Tibial artery (tissue), 4 donors: Measurements from ENCODE around the gene ADM2.

Experiments used
- DNase-seq, 2 donors: peaks; one replicate each; pipeline ENCODE4 v3.0.0-alpha.2; 2019
- H3K27ac ChIP-seq, 2 donors: fragments of 200-600 bp; sonication (generic) in 1 of 2; 1 replicate in 1 of 2; 2 replicates in 1 of 2; pipeline ENCODE4 v1.5.1; 2018 to 2019; ENCODE audit warnings: mild to moderate bottlenecking in 1 of 2
- H3K27me3 ChIP-seq, 2 donors: fragments of 200-600 bp; sonication (generic) in 1 of 2; one replicate each; pipeline versions ENCODE4 v1.5.1 to v1.6.0; 2016 to 2019
- H3K36me3 ChIP-seq, 3 donors: fragments of 200-600 bp; sonication (generic) in 2 of 3; one replicate each; pipeline ENCODE4 v1.5.1; 2016 to 2019; ENCODE audit warnings: mild to moderate bottlenecking in 2 of 3
- H3K4me1 ChIP-seq, 4 donors: fragments of 200-600 bp; sonication (generic) in 2 of 4; 1 replicate in 3 of 4; 2 replicates in 1 of 4; pipeline ENCODE4 v1.5.1; 2016 to 2019
- H3K4me3 ChIP-seq, 2 donors: fragments of 200-600 bp; sonication (generic) in 1 of 2; 1 replicate in 1 of 2; 2 replicates in 1 of 2; pipeline ENCODE4 v1.5.1; 2018 to 2019; ENCODE audit warnings: mild to moderate bottlenecking in 2 of 2
- H3K9me3 ChIP-seq, 3 donors: fragments of 200-600 bp; sonication (generic) in 1 of 3; one replicate each; pipeline ENCODE4 v1.5.1; 2016 to 2019
- intact Hi-C: fragments of 100-400 bp; cut with DNase I; formaldehyde crosslinking; loops from one replicate; pipeline ENCODE4 v1.15.0; 2023; ENCODE audit warnings: low total_unique reads
- TF ChIP-seq, protein P1 (sequence below), 2 experiments: fragments of 200-600 bp in 1 of 2; fragments of 450-650 bp in 1 of 2; IDR thresholded peaks; one replicate each; pipeline ENCODE4 v1.5.1; 2017 to 2019; ENCODE audit warnings: antibody characterized with exemption in 2 of 2, mild to moderate bottlenecking in 1 of 2, moderate library complexity in 1 of 2

Gene ADM2

DNA sequence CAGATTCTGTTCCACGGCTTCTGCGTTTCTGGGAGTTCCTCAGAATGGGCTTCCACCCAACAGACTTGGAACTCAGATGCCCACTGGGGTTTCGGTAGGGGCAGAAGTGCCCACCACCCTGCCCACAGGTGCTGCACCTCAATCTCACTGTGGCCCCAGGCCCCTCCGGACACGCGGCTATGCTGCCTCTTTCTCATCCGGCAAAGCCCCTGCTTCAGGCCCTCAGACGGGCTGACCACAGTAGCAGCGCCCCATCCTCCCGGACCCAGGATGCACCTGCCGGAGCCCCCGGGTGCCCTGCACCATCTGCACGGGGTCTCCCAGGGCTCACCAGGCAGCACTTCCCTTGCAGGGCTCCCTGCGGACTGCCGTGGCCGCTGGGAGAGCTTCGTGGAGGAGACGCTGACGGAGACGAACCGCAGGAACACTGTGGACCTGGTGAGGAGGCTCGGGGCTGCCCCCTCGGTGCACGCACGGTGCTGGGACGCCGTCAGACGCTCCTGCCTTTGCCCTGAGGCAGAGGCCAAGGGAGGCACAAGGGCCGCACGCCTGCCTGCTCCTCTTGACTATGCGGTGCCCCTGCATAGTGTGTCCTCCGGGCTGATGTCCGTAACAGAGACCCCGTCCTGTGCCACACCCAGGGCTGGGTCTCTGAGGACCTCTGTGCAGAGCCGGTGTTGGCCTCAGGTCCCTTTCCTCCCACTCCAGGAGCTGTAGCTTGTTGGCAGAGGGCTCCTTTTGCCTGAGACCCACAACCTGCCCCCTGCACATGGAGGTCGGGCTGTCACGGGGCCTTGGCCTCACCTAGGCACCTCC is 45.1 kb upstream of the ADM2 start:
- H3K9me3 ChIP-seq: no peaks in the 10 kb centered on the region
- H3K4me1 ChIP-seq: no peaks in the 10 kb centered on the region
- intact Hi-C loops: no loop called here
- no peak overlapping the region for H3K4me3 ChIP-seq
- no peaks in the 10 kb centered on the region for H3K27me3 ChIP-seq
- H3K27ac ChIP-seq: no peak overlapping the region
- TF ChIP-seq, protein P1, sequence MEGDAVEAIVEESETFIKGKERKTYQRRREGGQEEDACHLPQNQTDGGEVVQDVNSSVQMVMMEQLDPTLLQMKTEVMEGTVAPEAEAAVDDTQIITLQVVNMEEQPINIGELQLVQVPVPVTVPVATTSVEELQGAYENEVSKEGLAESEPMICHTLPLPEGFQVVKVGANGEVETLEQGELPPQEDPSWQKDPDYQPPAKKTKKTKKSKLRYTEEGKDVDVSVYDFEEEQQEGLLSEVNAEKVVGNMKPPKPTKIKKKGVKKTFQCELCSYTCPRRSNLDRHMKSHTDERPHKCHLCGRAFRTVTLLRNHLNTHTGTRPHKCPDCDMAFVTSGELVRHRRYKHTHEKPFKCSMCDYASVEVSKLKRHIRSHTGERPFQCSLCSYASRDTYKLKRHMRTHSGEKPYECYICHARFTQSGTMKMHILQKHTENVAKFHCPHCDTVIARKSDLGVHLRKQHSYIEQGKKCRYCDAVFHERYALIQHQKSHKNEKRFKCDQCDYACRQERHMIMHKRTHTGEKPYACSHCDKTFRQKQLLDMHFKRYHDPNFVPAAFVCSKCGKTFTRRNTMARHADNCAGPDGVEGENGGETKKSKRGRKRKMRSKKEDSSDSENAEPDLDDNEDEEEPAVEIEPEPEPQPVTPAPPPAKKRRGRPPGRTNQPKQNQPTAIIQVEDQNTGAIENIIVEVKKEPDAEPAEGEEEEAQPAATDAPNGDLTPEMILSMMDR (IDR thresholded peaks at IDR 0.05): no peak
- H3K36me3 ChIP-seq: peaks cover 56 to 85% (median 84%) of the 10 kb centered on the region in 3 donors
- no peak for DNase-seq

- Histone ChIP-seq H3K4me3 (no peak overlapping the region), H3K36me3 (peaks cover 49 to 85% (median 82%) of the 10 kb centered on the region in 3 donors), H3K27ac (no peak overlapping the region), H3K27me3 (no peaks in the 10 kb centered on the region), H3K9me3 (no peaks in the 10 kb centered on the region), H3K4me1 (no peaks in the 10 kb centered on the region)
- DNase-seq: no peak
- TF ChIP-seq, protein P1 (IDR thresholded peaks at IDR 0.05): no peak
- intact Hi-C loops: no loop called here
Observed at GRCh38 chr22:50436841-50437341, 44.5 kb upstream of the ADM2 start.

DNA sequence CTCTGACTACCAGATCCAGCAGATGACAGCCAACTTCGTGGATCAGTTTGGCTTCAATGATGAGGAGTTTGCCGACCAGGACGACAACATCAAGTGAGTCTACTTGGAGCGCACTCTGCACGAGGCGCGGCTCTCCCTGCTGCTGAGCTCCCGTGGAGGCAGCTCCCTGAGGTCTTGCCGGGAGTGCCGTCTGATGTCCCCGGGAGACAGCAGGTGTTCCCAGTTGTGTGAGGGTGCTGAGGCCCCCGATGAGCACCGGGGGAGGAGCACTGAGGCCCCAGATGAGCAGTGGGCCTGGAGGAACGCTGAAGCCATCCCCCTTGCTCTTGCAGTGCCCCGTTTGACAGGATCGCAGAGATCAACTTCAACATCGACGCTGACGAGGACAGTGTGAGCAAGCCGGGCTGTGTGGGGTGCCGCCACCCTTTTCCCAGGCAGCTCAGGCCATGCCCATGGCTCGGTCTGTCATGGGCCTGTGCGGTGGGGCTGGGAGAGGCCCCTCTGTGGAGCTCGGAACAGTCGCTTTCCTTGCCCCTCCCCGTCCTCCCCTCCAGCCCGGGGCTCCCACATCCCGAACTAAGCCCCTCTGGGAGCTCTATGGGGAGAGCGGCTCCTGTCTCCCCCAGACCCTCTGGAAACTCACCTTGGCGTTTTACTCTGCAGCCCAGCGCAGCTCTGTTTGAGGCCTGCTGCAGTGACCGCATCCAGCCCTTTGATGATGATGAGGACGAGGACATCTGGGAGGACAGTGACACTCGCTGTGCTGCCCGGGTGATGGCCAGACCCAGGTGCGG is 43.6 kb upstream of the ADM2 start:
- Histone ChIP-seq H3K9me3 (no peaks in the 10 kb centered on the region), H3K4me1 (no peaks in the 10 kb centered on the region), H3K4me3 (no peak overlapping the region), H3K27ac (no peak overlapping the region), H3K27me3 (no peaks in the 10 kb centered on the region), H3K36me3 (peaks cover 41 to 83% (median 78%) of the 10 kb centered on the region in 3 donors)
- intact Hi-C loops: no loop called here
- TF ChIP-seq, protein P1 (IDR thresholded peaks at IDR 0.05): no peak
- DNase-seq: no peak

- no peaks in the 10 kb centered on the region for H3K27me3 ChIP-seq
- intact Hi-C loops: no loop called here
- peaks cover 0 to 1% (median under 1%) of the 10 kb centered on the region in 4 donors for H3K4me1 ChIP-seq
- TF ChIP-seq, protein P1 (IDR thresholded peaks at IDR 0.05): no peak
- DNase-seq: no peak
- H3K27ac ChIP-seq: no peak overlapping the region
- no peak overlapping the region for H3K4me3 ChIP-seq
- H3K36me3 ChIP-seq: peaks cover 38 to 86% (median 79%) of the 10 kb centered on the region in 3 donors
- no peaks in the 10 kb centered on the region for H3K9me3 ChIP-seq
Observed at GRCh38 chr22:50438305-50439275, 42.8 kb upstream of the ADM2 start.

DNA sequence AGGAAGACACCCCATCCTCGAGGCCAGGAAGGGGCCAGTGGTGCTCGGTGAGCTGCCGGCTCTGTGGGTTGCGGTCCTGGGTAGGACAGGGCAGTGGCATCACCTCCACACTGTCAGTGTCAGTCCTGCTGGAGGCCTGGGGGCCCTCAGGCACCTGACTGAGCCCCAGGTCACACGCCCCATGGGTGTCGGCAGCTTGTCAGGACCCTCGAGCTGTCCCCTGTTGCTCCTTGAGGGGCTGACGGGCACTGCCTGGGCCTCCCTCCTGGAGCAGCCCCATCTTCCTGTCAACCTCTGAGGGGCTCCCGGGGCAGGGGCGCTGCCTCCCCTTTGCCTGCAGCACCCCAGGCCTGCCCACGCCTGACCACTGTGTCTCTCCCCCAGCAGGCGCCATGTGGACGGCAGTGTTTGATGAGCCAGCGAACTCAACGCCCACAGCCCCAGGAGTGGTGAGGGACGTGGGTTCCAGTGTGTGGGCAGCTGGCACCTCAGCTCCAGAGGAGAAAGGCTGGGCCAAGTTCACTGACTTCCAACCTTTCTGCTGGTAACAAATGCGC is 42.0 kb upstream of the ADM2 start:
- no peak for DNase-seq
- intact Hi-C loops: no loop called here
- H3K27me3 ChIP-seq: no peaks in the 10 kb centered on the region
- no peak overlapping the region for H3K4me3 ChIP-seq
- H3K36me3 ChIP-seq: peaks cover 38 to 92% (median 79%) of the 10 kb centered on the region in 3 donors
- H3K27ac ChIP-seq: no peak overlapping the region
- H3K9me3 ChIP-seq: no peaks in the 10 kb centered on the region
- TF ChIP-seq, protein P1 (IDR thresholded peaks at IDR 0.05): no peak
- H3K4me1 ChIP-seq: peaks cover 0 to 9% (median 3%) of the 10 kb centered on the region in 4 donors
